ENCODE measurements around the gene SENP5. TPM values are rescaled to one million over a fixed set of nuclear protein-coding genes. Genes with fewer than 3 reads are reported as not detected.
"Not testable (repeated sequence)": the region's sequence is repeated elsewhere in the genome, so short reads cannot be mapped to it uniquely, and the experiment has no call there.

SENP5 gene
- total RNA-seq, 1 experiment from 2014 or later = 34.8 TPM

GRCh38 chr3:196941729-196942225, 74.1 kb downstream of the SENP5 start:
- peak; percentile 58 for DNase-seq (ENCODE audit: low read depth)

GRCh38 chr3:196942226-196942914, 74.7 kb downstream of the SENP5 start, which contains the start of gene NCBP2:
Gene NCBP2, minus strand, starts transcription at chr3:196942528. Its CDS starts 25 bp downstream, at chr3:196942503.
- DNase-seq (ENCODE audit: low read depth) = peak; percentile 97

- DNase-seq (ENCODE audit: low read depth) = peak; percentile 10
Measured at GRCh38 chr3:196942915-196943277, 75.2 kb downstream of the SENP5 start.

GRCh38 chr3:196944037-196944790, 76.5 kb downstream of the SENP5 start:
- DNase-seq (ENCODE audit: low read depth) = not testable (repeated sequence)

GRCh38 chr3:196947136-196947859, 79.6 kb downstream of the SENP5 start:
- DNase-seq (ENCODE audit: low read depth) = no peak

GRCh38 chr3:196947860-196948441, 80.2 kb downstream of the SENP5 start:
- DNase-seq (ENCODE audit: low read depth) = no peak

GRCh38 chr3:196948442-196949284, 80.9 kb downstream of the SENP5 start:
- DNase-seq (ENCODE audit: low read depth) = no peak

- DNase-seq (ENCODE audit: low read depth) = no peak
Measured at GRCh38 chr3:196949285-196949619, 81.5 kb downstream of the SENP5 start.

GRCh38 chr3:196949750-196950149, 82.0 kb downstream of the SENP5 start:
- no peak for DNase-seq (ENCODE audit: low read depth)

- no peak for DNase-seq (ENCODE audit: low read depth)
Measured at GRCh38 chr3:196951371-196951770, 83.7 kb downstream of the SENP5 start.

GRCh38 chr3:196954832-196955231, 87.1 kb downstream of the SENP5 start:
- DNase-seq (ENCODE audit: low read depth) = no peak

GRCh38 chr3:196962108-196962929, 94.6 kb downstream of the SENP5 start:
- no peak for DNase-seq (ENCODE audit: low read depth)

GRCh38 chr3:196962930-196963630, 95.4 kb downstream of the SENP5 start:
- no peak for DNase-seq (ENCODE audit: low read depth)

- DNase-seq (ENCODE audit: low read depth) = no peak
Measured at GRCh38 chr3:196963631-196963953, 95.9 kb downstream of the SENP5 start.

- no peak for DNase-seq (ENCODE audit: low read depth)
Measured at GRCh38 chr3:196965112-196965803, 97.5 kb downstream of the SENP5 start.

GRCh38 chr3:196965804-196966173, 98.1 kb downstream of the SENP5 start:
- DNase-seq (ENCODE audit: low read depth) = no peak

GRCh38 chr3:196966526-196967401, 99.0 kb downstream of the SENP5 start:
- no peak for DNase-seq (ENCODE audit: low read depth)

Measured in RPMI7951 (cell line).